IMR-90 (cell line): ENCODE data around the gene ZBTB22. TPM values are rescaled to one million over a fixed set of nuclear protein-coding genes. Genes with fewer than 3 reads are reported as not detected.
"Not testable (repeated sequence)": the region's sequence is repeated elsewhere in the genome, so short reads cannot be mapped to it uniquely, and the experiment has no call there.

Experiments
- ATAC-seq: fragments of 200-7000 bp; cut with Tn5 transposase; 2 replicates; pipeline ENCODE4 v1.9.1; 2020; ENCODE audit warnings: low read depth, mild to moderate bottlenecking, moderate library complexity
- BruUV-seq: library from RNA; stranded (reverse); fragments of 400-500 nt; replicated peaks from 2 replicates; lab custom pipeline; 2021; lab: Mats Ljungman, UMichigan
- CTCF ChIA-PET: fragments of 300-600 bp; formaldehyde crosslinking; extraction: SDS; loops from one replicate; lab custom pipeline; 2021; ENCODE audit warnings: antibody characterized with exemption; lab: Yijun Ruan, JAX
- POLR2A ChIA-PET: fragments of 300-600 bp; sonication (Branson Sonifier 250); formaldehyde crosslinking; loops from one replicate; lab custom pipeline; 2022; ENCODE audit warnings: antibody characterized with exemption; ENCODE audit not compliant: unreplicated experiment; lab: Charles Lee
- DNase-seq: peaks from one replicate; pipeline ENCODE4 v3.0.0; 2013
- H2AFZ ChIP-seq: replicated peaks from 2 replicates; pipeline ENCODE3; 2013; ENCODE audit warnings: low read length, mild to moderate bottlenecking; ENCODE audit not compliant: poor library complexity
- H2AK5ac ChIP-seq: 2 replicates; pipeline ENCODE4 v1.6.1; 2013; ENCODE audit warnings: low read depth, low read length, inconsistent platforms
- H2AK9ac ChIP-seq: replicated peaks from 2 replicates; pipeline ENCODE3; 2013; ENCODE audit warnings: mild to moderate bottlenecking, low read depth, low read length, moderate library complexity; ENCODE audit not compliant: poor library complexity
- H2BK120ac ChIP-seq: 2 replicates; pipeline ENCODE4 v1.6.1; 2013; ENCODE audit warnings: low read depth, low read length, inconsistent platforms
- H2BK15ac ChIP-seq: 3 replicates; pipeline ENCODE4 v1.6.1; 2013; ENCODE audit warnings: low read depth, low read length, inconsistent platforms
- H2BK20ac ChIP-seq: 2 replicates; pipeline ENCODE4 v1.6.1; 2013; ENCODE audit warnings: low read depth, mild to moderate bottlenecking, inconsistent platforms, low read length, moderate library complexity
- H2BK5ac ChIP-seq: 2 replicates; pipeline ENCODE4 v1.6.1; 2013; ENCODE audit warnings: mild to moderate bottlenecking, low read depth, low read length, inconsistent platforms; ENCODE audit not compliant: poor library complexity, severe bottlenecking
- H3K14ac ChIP-seq: replicated peaks from 2 replicates; pipeline ENCODE4 v1.6.1; 2013; ENCODE audit warnings: low read depth, low read length, inconsistent platforms
- H3K18ac ChIP-seq: 2 replicates; pipeline ENCODE4 v1.6.1; 2013; ENCODE audit warnings: low read depth, low read length, control low read depth
- H3K23ac ChIP-seq: 2 replicates; pipeline ENCODE4 v1.6.1; 2013; ENCODE audit warnings: low read depth, low read length, inconsistent platforms
- H3K27ac ChIP-seq: 2 replicates; pipeline ENCODE4 v1.5.1; 2013; ENCODE audit warnings: mild to moderate bottlenecking, control low read depth, low read length; ENCODE audit not compliant: insufficient read depth
- H3K27me3 ChIP-seq: 2 replicates; pipeline ENCODE4 v1.6.1; 2013; ENCODE audit warnings: low read length; ENCODE audit not compliant: control insufficient read depth, insufficient read depth
- H3K36me3 ChIP-seq: 2 replicates; pipeline ENCODE4 v1.6.1; 2013; ENCODE audit warnings: low read length, mixed read lengths; ENCODE audit not compliant: control insufficient read depth, insufficient read depth
- H3K4ac ChIP-seq: 2 replicates; pipeline ENCODE4 v1.6.1; 2013; ENCODE audit warnings: low read depth, low read length, inconsistent platforms
- H3K4me1 ChIP-seq: 2 replicates; pipeline ENCODE4 v1.6.1; 2013; ENCODE audit warnings: low read length, mixed read lengths; ENCODE audit not compliant: control insufficient read depth, insufficient read depth
- H3K4me2 ChIP-seq: 2 replicates; pipeline ENCODE4 v1.6.1; 2013; ENCODE audit warnings: low read depth, mild to moderate bottlenecking, control low read depth, low read length, moderate library complexity
- H3K4me3 ChIP-seq: 2 replicates; pipeline ENCODE4 v1.5.1; 2013; ENCODE audit warnings: low read depth, mild to moderate bottlenecking, control low read depth, low read length, moderate library complexity; ENCODE audit not compliant: insufficient read depth
- H3K56ac ChIP-seq: 2 replicates; pipeline ENCODE4 v1.6.1; 2013; ENCODE audit warnings: low read length, inconsistent platforms; ENCODE audit not compliant: insufficient read depth; ENCODE audit errors: extremely low read depth
- H3K79me1 ChIP-seq, 2 experiments: 2 replicates each; pipeline ENCODE4 v1.6.1; 2013; ENCODE audit warnings: low read length in 2 of 2, inconsistent platforms in 1 of 2, low read depth in 1 of 2
- H3K9ac ChIP-seq: 2 replicates; pipeline ENCODE4 v1.6.1; 2013; ENCODE audit warnings: low read depth, low read length, control low read depth
- H3K9me1 ChIP-seq: 2 replicates; pipeline ENCODE4 v1.6.1; 2013; ENCODE audit warnings: low read length, inconsistent platforms; ENCODE audit not compliant: insufficient read depth
- H3K9me3 ChIP-seq: 2 replicates; pipeline ENCODE4 v1.6.1; 2013; ENCODE audit warnings: low read length; ENCODE audit not compliant: control insufficient read depth, insufficient read depth
- H4K20me1 ChIP-seq: 2 replicates; pipeline ENCODE4 v1.6.1; 2013; ENCODE audit warnings: low read length, inconsistent platforms; ENCODE audit not compliant: insufficient read depth
- H4K5ac ChIP-seq: 2 replicates; pipeline ENCODE4 v1.6.1; 2013; ENCODE audit warnings: mild to moderate bottlenecking, low read depth, low read length, control low read depth
- H4K8ac ChIP-seq, 2 experiments: 2 replicates each; pipeline ENCODE4 v1.6.1; 2013; ENCODE audit warnings: low read depth in 2 of 2, low read length in 2 of 2, control low read depth in 1 of 2, inconsistent platforms in 1 of 2
- H4K91ac ChIP-seq: 2 replicates; pipeline ENCODE4 v1.6.1; 2013; ENCODE audit warnings: low read depth, low read length, inconsistent platforms; ENCODE audit not compliant: insufficient read depth
- WGBS, 2 experiments: methylation state at CpG; one replicate each; pipeline versions ENCODE4 v1.1.5 to v1.1.7; 2013; ENCODE audit warnings: missing lambda C conversion rate in 2 of 2; ENCODE audit not compliant: insufficient read length in 1 of 2; ENCODE audit errors: extremely low coverage in 2 of 2; 5-methylcytosine and 5-hydroxymethylcytosine counted together
- dilution Hi-C: fragments of 300-500 bp; cut with HindIII; formaldehyde crosslinking; loops from one replicate; pipeline ENCODE4 v1.14.3; 2018; ENCODE audit warnings: low sequenced_read_pairs; ENCODE audit not compliant: unreplicated experiment
- in situ Hi-C: fragments of 300-500 bp; cut with MboI; formaldehyde crosslinking; loops from 3 replicates; pipeline ENCODE4 v1.14.3; 2019; ENCODE audit warnings: low sequenced_read_pairs, inconsistent platforms, mixed read lengths
- intact Hi-C: fragments of 100-400 bp; cut with micrococcal nuclease; formaldehyde crosslinking; loops from 2 replicates; pipeline ENCODE4 v1.10.0; 2022
- polyA plus RNA-seq, 3 experiments: library from polyadenylated mRNA; depleted of rRNA; stranded (reverse); fragments of >200 nt; gene quantifications; 2 replicates each; pipeline ENCODE4 v1.2.3, GENCODE V29; 2012; ENCODE audit warnings: low replicate concordance in 1 of 3
- total RNA-seq: library from RNA; depleted of rRNA; stranded (reverse); fragments of >200 nt; gene quantifications from 2 replicates; pipeline ENCODE4 v1.2.3, GENCODE V29; 2012

The ZBTB22 gene
- total and polyA plus RNA-seq, 2 of the 4 experiments (the other 2 are of a cell fraction) = 6.8 to 13.0 TPM

GRCh38 chr6:33357160-33357871, 39.8 kb upstream of the ZBTB22 start:
- BruUV-seq, H3K56ac ChIP-seq, H3K9me1 ChIP-seq, H3K14ac ChIP-seq, H2AFZ ChIP-seq, H4K5ac ChIP-seq, H3K79me1 ChIP-seq, H2AK9ac ChIP-seq, H2BK15ac ChIP-seq, intact Hi-C loops, ATAC-seq, H4K91ac ChIP-seq, H3K4ac ChIP-seq, H3K4me2 ChIP-seq, H3K9me3 ChIP-seq, H3K36me3 ChIP-seq, H3K23ac ChIP-seq, H2BK5ac ChIP-seq, H3K4me1 ChIP-seq, H2BK20ac ChIP-seq, H3K27ac ChIP-seq, H3K4me3 ChIP-seq, H2BK120ac ChIP-seq, CTCF ChIA-PET, H2AK5ac ChIP-seq, POLR2A ChIA-PET, DNase-seq, dilution Hi-C loops, in situ Hi-C loops, H3K9ac ChIP-seq, H4K20me1 ChIP-seq, H4K8ac ChIP-seq, H3K18ac ChIP-seq: not testable (repeated sequence)
- 0% methylated on average over 1 of the region's 13 CpGs; no CpG with 5 or more reads in 1 of the 2 experiments for WGBS, 2 experiments
- peaks cover 24% of the 10 kb centered on the region for H3K27me3 ChIP-seq
